ENCODE results near the gene CNOT8. TPM values are rescaled to one million over a fixed set of nuclear protein-coding genes. Genes with fewer than 3 reads are reported as not detected.
"Not testable (repeated sequence)": the region's sequence is repeated elsewhere in the genome, so short reads cannot be mapped to it uniquely, and the experiment has no call there.

The CNOT8 gene
- total RNA-seq = 49.1 and 60.3 TPM in 2 replicates
- 30.9 TPM for polyA plus RNA-seq (2012)

DNA sequence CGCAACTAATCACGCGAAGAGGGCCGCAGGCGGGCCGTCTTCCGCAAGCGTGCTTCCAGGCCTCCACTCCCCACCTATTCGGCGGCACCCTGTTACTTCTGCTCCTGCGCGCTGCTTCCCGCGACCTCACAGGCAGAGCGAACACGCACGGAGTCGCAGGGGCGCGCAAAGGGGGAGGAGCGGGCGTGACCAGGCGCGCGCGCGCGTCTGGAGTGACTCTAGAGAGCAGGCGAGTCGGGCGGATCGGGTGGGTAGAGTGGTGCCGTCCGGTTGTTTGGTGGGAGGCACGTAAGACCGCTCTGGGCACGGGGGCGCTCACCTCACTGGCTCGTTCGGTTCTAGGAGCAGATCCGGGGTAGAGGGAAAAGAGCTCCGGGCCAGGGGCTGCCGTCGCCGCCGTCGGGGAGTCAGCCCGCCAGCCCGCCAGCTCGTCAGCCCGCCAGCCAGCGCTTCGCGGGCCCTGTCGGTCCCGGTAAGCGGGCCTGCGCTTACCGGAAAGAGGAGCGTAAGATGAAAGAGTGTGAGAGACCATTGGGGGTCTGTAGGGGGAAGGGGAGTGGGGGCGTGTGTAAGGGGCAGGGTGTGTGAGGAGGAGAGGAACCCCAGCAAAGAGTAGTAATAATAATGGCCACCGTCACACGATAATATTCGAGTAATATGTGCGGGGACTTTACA is at the start of gene CNOT8:
TSS of gene CNOT8 (plus strand) at position 331 of the 675 bp plus-strand sequence. CDS start 4,652 bp downstream, outside the sequence.
- DNase-seq (ENCODE audit: low read depth) = peak; percentile 99

DNA sequence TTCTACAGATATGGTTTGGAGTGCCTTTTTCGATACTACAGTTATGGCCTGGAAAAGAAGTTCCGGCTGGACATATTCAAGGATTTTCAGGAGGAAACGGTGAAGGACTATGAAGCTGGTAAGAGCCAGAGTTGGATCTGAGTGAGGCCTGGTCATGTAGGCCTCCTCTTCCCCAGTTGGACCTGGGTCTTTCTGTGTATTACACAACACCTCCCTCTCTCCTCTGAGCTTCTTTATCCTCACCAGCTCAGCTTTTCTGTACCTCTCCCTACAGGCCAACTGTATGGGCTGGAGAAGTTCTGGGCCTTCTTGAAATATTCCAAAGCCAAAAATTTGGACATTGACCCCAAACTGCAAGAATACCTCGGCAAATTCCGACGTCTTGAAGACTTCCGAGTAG is 47.2 kb upstream of the CNOT8 start:
- no peak for DNase-seq (ENCODE audit: low read depth)

DNA sequence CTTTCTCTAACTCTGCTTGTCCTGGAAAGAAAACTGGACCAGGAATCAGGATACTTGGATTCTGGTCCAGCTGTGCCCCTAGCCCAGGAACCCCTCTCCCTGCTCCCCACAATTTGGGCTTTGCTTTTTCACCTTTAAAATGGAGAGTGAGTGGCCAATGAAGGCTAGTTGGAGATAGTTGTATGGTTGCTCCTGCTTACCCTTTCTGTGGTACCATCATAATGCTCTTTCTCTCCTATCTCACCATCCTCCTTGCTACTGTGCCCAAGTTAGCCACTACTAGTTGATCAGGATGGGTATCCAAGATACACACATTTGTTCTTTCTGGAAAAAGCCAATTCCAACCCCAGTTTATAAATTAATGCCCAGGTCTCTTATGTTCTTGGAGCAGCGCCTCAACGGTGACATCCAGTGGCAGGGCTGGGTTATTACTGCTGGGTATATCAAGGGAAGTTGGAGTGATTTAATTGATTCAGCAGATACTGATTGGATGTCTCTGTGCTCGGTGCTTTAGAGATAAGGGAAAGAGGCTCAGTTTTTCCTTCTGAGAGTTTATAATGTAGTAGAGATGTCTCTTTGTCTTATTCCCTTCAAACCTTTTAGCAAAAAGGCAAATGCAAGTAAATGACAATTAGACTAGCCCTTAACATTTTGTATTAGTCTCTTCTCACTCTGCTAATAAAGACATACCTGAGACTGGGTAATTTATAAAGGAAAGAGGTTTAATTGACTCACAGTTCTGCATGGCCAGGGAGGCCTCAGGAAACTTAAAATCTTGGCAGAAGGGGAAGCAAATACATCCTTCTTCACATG is 46.6 kb upstream of the CNOT8 start:
- peak; percentile 64 for DNase-seq (ENCODE audit: low read depth)

DNA sequence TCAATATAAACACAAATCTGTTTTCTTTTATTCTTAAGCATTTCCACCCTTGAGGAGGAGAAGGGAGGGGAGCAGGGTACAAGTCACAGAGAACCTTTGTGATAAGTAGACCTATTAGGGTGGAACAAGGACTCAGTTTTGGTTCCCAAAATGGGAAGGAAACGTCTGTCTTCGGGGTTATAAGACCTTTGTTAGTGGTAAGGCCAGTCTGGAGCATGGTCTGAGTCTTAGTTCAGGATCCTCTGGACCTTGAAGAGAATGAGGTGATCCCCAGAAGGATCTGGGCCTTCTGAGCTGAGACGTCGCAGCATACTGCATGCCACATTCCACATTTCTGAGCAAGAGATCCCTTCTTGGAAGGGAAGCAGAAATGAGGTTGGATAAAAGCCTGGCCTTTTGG is 45.3 kb upstream of the CNOT8 start:
- no peak for DNase-seq (ENCODE audit: low read depth)

DNA sequence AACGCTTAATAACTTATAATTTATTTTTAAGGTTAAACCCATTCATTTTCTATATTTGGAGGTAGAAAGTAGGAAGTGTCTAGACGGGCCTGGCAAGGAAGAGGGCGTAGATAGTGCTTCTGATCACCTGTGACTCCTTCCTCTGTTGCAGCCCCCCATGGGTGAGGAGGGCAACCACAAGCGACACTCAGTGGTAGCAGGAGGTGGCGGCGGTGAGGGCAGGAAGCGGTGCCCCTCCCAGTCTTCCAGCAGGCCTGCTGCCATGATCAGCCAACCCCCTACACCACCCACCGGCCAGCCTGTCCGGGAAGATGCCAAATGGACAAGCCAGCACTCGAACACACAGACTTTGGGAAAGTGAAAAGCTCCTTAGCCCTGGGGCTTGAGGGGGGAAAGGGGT is 44.7 kb upstream of the CNOT8 start:
- no peak for DNase-seq (ENCODE audit: low read depth)

DNA sequence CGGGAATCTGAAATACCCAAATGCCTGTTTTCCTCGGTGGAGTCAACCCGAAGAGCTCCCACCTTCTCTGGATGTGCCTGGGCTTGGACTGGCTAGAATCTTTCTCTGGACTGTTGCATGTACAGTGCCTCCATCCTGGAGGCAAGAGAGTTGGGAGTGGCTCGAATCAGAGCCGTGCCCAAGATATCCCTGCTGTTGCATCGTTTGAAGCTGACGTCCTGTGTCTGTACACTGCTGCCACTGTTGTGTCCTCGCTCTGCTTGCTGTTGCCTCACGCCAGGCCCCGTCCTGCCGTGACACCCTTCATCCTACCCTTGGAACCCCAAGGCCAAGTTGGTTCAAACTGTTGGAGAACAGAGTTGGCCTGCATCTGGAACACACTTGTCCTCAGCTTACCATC is 43.4 kb upstream of the CNOT8 start:
- DNase-seq (ENCODE audit: low read depth) = no peak

DNA sequence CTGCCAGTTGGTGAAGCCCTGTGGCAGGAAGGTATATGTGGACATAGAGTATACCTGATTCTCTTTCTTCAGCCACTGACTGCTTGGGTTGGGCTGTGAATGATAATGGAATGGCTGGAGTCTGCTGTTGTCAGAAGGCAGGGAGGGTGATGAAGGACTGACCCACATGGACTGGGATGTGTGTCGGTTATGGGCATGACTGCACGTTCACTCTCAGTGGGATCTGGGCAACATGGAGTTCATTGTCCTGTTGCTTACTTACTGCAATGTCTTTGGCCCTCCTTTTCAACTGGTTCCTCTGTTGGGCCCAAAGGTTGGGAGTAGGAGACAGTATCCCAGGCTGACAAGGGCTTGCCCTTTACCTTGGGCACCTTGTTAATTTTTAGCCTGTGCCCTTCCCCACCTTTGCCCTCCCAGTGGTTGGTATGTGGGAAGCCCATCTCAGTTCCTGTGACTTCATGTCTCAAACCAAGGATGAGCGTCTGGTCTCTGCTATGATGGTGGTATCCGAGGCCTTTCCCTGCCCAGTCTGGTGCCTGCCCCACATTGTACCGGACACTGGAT is 42.7 kb upstream of the CNOT8 start:
- DNase-seq (ENCODE audit: low read depth) = no peak

DNA sequence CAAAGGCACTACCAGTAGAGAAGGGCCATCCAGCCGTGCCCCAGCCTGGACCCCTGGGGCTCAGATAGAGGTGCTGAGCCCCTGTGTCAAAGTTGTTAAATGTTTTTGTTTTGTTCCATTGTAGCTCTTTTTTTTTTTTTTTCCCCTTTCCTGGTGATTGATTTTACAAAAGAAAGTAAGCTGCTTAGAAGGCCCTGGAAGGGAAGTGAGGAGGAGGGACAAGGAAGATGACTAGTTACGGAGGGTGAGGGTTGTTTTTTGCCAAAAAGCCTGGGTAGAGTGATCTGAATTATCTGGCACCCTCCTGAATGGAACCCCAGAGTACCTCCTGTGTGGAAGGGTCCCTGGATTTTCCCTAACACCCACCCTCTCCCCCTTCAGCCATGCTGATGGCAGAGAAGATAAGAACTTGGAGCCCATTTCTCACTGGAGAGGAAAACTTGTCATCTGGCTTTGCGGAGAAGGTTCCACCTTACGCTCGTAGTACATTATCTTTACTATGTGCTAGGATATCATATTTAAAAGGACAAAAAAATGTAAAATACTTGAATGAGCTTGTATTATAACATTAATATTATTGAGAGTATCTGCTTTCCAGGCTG is 41.4 kb upstream of the CNOT8 start:
- no peak for DNase-seq (ENCODE audit: low read depth)

DNA sequence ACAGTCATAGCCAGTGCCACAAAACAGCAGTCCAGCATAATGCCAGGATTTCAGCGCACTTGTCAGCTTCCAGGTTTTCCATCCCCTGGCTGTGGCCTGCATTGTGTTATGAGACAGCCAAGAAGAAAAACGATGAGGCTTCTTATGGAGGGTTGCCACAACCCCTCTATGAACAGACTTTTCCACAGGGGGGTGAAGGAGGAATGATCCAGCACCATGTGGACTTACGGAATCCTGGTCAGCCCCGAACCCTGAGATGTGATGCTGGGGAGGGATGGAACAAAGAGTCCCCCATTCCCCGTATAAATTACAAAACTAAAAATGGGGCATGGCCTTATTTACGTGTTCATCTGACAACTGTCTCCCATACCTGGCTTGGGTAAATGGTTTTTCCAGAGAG is 40.6 kb upstream of the CNOT8 start:
- no peak for DNase-seq (ENCODE audit: low read depth)

DNA sequence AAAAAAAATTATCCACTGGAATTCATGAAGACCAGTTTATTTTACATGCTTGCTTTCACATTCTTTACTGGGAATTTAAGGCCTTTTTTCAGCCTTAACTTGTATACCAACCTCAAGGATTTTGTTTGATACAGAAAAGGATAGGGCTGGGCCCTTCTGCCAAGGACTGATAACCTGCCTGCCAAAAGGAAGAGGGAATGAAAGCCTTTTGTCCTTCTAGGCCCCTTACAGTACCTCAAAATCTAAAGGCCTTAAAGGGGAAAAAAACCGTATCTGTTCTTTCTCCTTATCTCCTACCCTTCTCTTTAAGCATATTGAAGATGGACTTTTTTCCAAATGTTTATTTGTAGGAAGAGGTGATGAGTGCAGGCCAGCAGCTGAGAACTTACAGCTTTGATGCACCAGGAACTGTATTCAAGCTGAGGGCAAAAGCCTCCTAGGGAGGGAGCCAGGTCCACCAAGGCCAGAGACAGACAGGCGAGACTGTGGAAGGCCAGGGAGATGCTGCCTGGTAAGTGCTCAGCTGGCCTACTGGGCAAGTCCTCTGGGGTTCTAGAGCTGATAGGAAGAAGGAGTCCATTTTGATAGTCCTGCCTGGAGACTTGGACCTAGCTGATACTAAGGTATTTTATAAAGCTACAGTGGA is 39.8 kb upstream of the CNOT8 start:
- DNase-seq (ENCODE audit: low read depth) = no peak

DNA sequence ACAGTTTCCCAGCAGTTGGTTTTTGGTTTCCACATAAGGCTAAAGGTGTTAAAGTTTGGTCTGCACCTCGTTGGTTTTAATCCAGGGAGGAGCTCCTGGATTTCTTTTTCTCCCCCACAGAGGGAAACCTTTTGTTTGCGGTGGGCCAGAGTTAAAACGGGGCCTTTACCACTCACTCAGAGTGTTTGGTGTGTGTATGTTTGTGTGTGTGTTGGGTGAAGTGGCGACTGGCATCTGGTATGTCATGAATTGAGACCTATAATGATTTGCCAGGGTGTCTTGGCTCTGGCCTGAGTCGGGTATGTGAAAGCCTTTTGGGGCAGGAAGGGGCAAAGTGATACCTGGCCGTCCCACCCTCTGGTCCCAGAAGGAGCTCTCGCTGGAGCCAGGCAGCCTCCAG is 38.9 kb upstream of the CNOT8 start:
- DNase-seq (ENCODE audit: low read depth) = no peak

DNA sequence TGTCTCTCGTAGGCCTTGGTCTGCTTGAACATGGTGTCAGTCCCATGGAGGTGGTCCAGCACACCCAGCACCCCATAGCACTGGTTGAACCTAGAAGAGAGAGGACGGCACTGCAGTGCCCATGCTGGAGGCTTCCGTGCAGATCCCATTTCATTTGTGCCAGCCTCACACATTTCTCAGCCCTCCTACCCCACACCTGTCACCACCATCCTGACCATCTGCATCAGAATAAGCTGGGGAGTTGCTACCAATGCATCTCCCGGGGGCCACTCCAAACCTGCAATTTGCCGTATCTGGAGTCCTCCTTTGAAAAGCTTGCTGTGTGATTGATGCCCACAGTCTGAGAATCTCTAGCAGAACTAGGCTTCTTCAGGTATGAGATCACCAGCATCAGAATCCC is 38.0 kb upstream of the CNOT8 start:
- no peak for DNase-seq (ENCODE audit: low read depth)

DNA sequence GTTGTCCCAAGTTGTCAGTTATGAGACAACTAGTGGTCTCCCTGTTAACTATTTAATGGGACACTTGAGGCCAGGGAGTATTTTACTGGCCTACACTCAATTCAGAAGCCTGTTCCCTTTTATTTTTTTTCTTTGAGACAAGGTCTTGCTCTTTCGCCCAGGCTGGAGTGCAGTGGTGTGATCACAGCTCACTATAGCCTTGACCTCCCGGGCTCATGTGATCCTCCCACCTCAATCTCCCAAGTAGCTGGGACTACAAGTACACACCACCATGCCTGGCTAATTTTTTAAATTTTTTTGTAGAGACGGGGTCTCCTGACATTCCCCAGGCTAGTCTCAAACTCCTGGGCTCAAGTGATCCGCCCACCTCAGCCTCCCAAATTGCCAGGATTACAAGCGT is 35.5 kb upstream of the CNOT8 start:
- not testable (repeated sequence) for DNase-seq (ENCODE audit: low read depth)

DNA sequence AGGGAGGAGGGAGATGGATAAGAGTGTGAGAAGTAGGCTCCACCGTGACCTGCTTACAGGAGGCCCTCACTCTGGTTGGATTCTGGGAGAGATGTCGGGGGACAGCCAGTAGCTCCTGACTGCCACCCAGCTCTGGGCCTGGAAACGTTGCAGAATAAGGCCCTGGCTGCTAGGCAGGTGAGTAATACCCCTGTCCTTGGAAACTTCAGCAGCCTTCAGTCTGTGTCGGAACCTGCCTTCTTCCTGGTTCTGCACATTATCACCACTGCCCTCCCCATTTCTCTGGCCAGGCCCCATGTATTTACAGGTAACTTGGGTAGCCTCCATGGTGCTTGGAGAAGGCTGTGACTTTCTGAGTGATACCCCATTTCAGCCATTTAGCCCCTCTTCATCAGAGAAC is 34.8 kb upstream of the CNOT8 start:
- DNase-seq (ENCODE audit: low read depth) = no peak

DNA sequence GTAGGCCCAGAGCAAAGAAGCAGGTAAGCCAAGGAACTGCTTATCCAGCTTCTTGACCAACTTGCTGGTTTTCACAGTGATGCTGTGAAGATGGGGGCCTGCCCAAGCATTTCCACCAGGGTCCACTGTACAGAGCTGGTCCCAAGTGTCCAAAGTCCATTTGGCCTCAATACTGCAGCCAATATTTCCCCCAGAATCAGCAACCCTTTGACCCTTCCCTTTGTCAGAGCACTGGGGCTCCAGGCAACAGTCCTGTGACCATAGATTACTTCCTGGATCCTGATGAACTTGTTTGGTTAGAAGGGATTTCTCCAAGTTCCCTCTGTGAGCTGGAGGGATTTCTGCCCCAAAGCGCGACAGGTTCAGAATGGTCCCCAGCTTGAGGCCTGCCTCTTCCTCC is 34.4 kb upstream of the CNOT8 start:
- no peak for DNase-seq (ENCODE audit: low read depth)

DNA sequence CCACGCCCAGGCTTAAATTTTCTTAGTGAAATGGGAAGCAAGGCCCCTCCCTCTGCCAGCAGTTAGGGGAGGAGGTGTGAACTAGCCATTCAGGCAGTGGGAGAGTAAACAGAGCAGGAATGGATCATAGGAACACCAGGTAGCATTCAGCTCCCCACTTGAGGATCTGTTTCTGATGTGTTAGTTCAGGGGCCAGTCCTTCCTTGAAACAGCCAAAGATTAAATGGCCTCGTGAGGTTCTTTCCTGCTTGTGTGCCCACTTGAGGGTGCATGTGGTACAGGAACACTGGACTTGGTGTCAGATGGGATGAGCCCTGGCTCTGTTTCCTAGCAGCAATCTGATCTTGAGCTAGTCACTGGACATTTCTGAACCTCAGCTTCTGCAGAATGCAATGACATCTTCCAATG is 29.2 kb upstream of the CNOT8 start:
- DNase-seq (ENCODE audit: low read depth) = peak; percentile 70

DNA sequence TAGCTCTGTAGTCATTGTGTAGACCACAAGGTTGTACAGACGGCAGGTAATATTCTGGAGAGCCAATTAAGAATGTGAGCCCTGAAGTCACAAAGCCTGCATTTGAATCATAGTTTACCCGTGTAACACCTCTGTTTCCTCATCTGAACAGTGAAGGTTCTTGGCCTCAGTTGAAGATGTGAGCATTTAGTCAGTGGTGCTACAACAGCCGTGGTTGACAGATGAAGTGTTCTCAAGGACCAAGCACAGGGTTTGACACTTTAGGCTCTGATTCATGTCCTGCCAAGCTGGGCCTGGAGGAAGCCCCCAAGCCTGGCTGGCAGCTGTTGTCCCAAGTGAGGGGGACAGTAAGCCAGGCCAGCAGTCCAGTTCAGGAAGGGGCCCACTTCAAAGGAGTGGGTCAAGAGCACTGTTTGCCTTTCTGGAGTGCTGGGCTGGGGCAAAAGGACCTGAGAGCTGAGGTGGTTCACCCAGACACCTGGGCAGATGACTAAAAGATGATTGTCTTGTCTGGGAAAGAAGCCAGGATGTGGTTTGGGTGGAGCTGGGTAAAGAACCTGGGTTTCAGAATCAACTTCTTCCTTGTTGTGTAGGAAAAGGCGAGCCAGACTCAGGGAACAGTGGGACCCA is 28.7 kb upstream of the CNOT8 start:
- peak; percentile 84 for DNase-seq (ENCODE audit: low read depth)

DNA sequence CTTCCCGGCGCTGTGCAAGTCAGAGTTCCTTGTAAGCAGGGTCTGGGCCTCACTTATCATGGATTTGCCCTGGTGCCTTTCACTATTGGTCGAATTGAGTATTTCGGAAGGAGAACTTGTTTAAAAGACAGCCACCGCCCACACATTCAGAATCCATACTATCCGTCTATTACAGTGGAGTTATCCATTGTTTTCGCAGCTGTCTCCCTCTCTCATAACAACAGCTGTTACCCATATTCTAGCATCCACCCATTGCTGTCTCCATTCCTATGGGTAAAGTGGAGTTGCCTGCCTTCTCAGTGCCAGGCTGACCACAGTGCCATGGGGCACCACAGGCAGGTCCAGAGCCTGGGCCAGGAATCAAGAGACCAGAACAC is 28.2 kb upstream of the CNOT8 start:
- DNase-seq (ENCODE audit: low read depth) = peak; percentile 96

DNA sequence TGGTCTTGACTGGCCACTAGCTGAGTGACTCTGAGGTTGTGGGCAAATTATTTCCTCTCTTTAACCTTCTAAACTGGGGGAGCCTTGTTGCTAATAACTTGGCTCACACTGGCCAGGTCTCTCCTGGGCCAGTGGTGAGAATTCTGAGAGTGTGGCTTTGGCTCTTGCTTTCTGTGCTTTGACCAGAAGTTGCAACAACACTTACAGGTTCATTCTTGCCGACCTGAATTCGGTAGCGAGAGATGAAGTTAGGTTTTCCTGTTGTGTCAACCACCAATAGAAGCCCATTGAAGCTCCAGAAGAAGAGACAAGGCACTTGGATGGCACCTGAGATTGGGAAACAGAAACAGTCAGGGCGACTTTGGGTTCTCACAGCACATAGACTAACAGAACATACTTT is 27.8 kb upstream of the CNOT8 start:
- DNase-seq (ENCODE audit: low read depth) = no peak

DNA sequence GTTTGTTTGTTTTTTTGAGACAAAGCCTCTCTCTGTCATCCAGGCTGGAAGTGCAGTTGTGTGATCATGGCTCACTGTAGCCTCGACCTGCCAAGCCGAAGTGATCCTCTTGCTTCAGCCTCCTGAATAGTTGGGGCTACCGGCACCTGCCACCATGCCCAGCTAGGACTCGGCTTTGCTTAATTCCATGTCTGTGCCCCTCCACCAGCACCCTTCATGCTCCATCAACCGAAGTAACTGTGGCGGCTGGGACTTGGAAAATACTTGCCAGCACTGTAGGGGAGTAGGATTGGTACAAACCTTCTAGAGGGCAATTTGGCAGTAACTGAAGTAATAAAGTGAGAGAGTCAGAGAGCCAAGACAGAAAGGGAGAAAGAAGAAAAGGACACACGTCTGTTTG is 27.0 kb upstream of the CNOT8 start:
- no peak for DNase-seq (ENCODE audit: low read depth)

DNA sequence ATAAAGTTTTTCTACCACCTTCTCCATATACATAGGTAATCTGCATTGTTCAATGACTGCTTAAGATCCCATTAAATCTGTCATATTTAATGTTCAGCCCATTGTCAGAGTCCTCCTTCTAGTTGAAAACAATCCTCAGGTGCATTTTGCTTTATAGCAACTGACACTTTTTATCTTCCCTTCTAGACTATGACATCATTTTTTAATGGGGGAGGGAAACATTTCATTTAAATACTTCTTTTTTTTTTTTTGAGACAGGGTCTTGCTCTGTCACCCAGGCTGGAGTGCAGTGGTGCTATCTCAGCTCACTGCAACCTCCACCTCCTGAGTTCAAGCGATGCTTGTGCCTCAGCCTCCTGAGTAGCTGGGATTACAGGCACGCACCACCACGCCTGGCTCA is 25.6 kb upstream of the CNOT8 start:
- DNase-seq (ENCODE audit: low read depth) = not testable (repeated sequence)
